ENCODE data around the gene TMEM63C.

Gene TMEM63C

DNA sequence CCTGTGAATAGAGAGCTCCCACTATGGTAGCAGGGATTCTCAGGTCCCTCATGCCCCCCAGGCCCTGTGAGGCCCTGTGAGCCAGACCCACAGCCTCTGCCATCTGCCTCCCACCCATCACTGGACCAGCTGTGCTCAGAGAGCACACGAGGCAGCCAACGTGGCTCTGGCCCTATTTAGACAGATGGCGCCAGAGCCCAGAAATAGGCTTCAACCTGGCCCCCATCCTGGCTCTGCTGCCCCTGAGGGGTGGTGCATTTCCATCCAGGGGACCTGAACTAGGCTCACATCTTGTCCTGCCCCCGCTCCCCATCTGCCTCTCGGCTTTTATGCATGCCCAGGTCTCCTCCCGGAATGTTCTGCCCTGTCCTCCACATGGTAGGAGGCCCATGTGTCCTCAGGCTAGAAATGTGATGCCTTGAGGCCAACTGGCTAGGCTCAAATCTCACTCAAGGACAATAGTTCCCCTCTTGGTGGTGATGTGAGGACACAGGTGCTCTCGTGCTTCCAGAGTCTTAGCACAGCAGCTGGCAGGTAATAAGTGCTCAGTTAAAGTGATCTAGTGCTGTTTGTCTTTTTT lies 18.9 kb downstream of the TMEM63C start:
- DNase-seq, result peak; percentile 11 to 87

DNA sequence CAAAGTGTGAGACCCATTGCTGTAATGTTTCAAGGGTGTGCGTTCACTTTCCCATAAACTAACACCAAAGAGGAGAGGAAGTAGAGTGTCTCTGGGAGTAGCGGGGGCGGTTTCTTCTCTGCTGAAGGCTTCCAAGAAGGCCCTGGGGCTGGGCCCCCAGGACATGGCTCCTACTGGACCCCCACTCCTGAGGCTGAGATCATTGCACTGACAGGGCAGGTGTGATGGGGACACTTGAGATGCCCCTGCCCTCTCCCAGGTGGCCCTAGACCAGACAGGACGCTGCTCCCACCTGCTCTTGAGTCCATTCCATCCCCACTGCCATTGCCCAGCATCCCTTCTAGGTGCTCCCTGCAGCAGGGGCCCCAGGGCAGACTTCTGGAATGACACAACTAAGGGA lies 20.1 kb downstream of the TMEM63C start:
- no peak for DNase-seq

DNA sequence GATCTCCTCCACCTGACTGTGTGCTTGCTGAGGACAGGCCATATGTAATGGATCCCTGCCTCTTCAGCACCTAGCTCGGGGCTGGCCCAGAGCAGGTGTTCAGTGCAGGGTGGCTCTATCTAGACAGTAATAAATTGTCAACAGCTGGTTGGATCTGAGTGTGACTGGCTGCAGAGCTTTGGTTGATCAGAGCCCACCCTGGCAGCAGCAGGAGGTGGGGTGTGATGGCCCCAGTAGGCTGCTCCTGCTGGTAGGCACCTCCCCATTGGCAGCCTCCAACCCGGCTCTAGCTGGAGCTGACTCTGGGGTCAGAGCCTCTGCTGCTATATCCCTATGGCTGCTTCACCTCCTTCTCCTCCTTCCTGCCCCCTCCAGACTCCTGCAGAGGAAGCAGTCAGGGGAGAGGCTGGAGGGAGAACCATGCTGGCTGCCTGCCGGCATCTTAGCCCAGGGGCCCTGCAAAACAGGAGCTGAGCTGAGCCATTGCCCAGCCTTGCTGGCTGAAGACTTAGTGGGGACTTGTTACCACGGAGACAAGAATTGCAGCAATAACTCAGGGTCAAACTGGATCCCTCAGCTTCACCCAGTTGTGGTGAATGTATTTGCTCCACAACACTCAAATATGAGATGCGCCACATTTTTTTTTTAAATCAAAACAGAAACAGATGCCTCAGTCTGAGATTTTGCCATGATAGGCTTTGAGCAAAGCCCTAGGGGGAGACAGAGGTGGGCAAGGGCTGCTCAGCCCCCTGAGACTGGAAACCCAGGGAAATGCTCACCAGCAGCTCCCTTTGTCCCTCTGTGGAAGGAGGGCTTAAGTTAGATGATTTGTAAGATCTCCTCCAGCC lies 22.2 kb downstream of the TMEM63C start:
- peak; percentile 67 to 79 for DNase-seq

DNA sequence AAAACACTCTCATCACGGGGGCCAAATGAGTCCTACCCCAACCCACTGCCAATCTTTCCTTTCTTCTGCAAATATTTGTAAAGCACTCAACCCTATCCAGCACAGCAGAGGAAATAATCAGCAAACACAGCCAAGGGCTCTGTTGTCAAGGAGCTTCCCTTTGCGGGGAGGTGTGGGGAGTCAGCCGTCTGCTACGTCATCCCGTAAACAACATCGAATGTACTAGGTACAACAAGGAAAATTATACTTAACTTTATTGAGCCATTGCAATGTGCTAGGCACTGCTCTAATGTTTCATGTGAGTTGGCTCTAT lies 22.8 kb downstream of the TMEM63C start:
- peak; percentile 79 to 85 for DNase-seq

DNA sequence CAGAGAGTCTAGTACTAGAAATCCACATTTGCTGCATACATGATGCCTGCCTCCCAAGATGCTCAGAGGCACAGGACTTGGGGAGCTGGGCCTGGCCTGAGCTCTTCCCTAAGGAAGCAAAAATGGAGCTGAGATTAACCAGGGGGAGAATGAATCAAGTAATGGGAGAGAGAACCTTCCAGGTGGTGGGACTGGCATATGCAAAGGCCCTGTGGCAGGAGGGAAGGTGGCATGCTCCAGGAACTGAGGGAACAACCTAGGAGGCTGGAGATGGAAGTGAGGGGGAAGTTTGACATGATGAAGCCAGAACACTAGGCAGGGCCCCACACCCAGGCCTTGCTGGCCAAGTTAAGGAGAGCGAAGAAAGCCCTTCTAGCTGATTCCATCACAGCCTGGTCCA lies 23.3 kb downstream of the TMEM63C start:
- no peak for DNase-seq

DNA sequence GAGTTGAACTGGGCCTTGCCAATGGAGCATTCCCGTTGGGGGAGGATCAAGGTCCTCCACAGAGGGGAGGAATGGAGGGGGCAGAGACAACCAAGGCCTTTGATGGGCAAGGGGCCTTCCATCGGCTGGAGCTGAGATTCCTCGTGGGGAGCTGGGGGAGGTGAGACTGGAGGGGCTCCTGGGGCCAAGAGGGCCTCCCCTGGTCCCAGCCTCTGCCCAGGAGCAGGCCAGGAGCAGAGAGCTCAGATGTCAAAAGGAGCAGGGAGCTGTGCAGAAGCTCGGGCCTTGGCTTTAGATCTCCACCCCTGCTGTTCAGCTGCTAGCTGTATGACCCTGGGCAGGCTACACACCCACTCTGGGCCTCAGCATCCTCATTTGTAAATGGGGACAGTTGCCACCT lies 24.0 kb downstream of the TMEM63C start:
- DNase-seq, result no peak

DNA sequence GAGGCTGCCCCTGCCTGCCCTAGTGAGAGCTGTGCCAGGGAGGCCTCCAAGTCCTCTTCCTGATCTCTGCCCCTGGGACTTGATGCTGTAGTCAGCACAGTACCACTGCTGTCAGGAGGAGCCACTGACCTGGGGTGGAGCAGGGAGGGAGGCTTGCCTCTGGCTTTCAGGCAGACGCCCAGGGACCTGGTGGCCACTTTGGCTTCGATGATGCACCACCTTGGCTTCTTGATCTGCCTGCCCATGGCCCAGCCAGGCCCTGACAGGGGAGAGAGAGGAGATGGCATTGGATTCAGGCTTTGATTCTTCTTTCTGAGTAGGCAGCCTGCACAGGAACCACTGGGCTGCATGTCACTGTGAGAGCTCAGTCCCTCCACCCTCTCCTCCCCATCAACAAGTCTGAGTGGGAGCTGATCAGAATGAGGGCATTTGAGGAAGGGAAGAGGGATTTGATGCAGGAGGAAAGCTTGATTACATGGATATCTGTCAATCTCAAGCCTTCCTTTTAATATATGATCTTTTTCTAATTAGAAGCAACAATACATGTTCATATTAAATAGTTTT lies 24.7 kb downstream of the TMEM63C start:
- DNase-seq, result no peak

DNA sequence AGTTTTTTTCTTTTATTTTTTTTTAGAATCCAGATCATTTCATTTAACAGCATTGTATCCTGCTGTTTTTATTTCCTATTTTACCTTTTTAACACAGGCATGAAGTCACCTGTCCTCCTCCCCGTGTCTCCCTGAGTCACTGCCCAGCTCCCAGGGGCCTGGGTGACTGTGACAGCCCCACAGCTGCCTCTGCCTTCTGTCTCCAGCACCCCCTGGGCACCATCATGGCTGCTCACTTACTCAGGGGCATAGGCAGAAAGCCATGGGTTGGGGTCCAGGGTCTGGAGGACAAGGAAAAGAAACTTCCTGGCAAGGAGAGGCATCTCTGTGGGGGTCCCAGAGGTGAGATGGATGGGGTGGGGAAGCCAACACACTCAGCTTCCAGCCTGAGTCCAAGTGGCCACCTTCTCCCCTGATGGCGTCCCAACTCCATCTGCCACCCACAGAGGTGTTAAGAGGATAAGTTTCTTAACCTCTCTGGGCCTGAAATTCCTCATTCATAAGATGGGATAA lies 25.3 kb downstream of the TMEM63C start:
- DNase-seq, result no peak

DNA sequence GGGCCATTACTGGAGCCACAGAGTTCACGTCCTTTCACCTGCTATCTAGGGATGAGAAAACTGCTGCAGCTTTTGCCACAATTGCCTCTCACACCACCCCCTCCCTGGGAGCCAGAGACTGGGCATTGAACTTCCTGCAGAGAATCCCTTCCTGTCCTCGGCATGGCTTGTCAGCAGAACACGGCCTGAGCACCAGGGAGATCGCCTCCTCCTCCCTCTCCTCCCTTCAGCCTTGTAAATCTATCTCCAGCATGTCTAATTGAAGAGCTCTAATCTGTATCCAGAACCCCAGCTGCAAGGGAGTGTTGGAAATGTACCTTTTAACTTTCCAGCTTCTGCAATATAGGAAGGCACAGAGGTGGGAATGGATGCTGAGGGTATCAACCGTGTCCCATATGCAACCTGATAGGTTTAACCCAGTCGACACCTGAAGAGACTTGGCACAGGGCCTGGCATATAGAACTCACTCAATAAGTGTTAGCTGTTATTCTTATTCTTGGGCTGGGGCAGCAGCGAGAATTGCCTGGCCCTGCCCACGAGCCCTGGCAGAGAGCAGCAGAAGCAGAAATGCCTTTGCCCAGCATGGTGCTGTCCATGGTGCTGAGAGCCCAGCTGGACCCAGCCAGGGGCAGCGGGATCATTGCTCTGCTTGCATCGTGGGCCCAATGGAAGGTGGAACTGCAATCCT lies 26.8 kb downstream of the TMEM63C start:
- no peak for DNase-seq

DNA sequence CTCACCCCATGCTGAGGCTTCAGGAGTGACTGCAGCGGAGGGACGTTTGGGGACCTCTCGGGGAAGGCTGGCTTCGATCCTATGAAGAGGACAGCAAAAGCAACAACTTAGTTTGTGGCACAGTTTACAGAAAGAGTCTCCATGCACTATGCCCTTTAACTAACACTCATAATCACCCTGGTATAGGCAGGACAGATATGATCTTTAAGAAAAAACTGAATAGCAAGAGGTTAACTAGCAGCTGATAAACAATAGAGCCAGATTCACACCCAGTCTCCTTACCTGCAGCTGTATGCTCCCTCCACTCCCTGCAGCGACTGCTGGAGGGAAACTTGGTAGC lies 27.4 kb downstream of the TMEM63C start:
- no peak for DNase-seq

DNA sequence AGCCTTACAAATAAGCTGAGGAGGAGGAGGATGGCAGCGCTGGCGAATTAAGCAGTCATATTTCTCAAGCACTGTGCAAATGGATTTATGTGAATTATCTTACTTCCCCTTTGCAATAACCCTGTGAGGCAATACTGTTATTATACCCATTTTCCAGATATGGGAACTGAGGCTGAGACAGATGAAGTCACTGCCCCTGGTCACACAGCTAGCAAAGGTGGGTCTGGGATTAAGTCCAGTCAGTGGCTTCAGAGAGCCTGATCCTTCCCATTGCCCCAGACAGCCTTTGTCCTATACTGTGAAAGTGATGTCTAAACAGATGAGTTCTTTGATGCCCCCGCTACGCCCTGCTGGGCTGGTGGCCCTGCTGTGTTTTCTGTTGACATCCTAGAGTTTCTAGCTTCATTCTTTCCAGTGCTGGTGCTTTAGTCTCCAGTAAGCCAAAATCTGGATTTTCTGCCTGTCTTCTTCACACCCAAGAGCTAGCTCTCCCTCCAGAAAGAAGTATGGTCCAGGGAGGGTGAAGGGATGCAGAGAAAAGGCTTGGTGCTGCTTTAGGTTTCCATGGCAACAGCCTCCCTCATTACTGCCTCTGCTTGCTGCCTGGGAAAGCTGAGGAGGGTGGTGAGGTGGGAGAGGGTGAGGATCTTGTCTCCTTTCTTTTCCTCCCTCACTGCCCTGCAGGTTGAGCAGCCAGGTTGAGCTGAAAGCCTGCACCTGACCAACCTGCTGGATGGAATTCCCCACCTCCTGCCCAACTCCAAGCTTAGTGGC lies 30.7 kb downstream of the TMEM63C start:
- no peak for DNase-seq

DNA sequence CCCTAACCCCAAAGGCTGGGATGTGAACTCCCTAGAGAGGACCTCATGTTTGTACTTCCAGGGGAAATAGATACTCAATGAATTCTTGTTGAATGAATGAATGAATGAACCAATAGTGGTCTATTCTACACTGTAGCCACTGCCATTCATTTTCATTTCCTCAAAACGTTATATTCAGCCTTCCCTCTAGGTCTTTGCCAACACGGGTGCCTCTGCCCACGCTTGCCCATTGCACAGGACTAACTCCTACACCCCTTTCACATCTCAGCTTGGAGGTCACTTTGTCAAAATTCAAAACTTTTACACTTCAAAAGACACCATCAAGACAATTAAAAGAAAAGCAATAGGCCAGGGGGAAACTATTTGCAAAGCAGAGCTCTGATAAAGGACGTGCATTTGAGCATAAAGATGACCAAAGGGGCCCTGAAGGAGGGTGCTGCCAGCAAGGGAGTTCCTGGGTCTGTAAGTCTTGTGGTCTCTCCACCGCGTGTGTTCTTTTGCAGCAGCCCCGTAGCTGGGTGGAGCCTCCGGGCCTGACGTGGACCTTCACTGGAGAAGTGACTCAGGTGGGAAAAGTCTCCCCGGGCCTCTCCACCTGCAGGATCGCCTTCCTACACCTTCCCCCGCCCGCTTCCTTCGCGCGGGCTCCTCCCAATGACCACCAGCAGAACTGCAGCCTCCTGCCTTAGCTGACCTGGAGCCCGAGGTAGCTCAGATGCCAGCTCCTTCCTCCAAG lies 31.5 kb downstream of the TMEM63C start:
- no peak for DNase-seq

DNA sequence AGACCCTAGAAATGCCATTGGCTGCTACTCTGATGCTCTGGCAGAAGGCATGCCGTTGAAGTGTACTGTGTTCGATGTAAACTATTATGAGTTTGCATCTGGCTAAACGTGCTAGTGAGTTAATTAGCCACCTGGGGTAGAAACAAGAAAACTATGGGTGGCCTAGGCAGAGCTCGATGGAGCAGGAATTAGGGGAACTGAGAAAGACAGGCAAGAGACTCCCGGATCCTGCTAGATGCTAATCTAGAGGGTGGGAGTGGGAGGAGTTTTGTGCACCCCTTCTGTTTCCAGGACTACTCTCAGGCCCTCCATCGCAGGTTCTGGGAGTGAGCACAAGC lies 32.0 kb downstream of the TMEM63C start:
- no peak for DNase-seq

DNA sequence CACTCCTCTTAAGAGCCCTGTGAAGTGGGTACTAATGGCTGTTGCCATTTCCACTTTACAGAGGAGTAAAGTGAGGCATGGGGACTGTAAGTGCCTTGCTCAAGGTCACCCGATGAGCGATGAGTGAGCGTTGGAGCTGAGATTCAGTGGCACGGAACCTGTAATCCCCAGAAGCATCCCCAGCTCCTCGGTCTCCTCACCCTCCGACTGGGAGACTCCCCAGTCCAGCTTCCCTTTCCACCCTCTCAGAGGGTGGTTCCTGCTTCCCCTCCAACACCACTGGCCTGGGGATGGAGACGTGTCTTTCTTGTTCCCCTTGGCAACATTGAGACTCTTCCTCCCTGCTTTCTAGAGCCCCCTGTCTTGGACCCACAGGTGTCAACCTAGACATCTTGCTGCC lies 32.6 kb downstream of the TMEM63C start:
- DNase-seq, result no peak

DNA sequence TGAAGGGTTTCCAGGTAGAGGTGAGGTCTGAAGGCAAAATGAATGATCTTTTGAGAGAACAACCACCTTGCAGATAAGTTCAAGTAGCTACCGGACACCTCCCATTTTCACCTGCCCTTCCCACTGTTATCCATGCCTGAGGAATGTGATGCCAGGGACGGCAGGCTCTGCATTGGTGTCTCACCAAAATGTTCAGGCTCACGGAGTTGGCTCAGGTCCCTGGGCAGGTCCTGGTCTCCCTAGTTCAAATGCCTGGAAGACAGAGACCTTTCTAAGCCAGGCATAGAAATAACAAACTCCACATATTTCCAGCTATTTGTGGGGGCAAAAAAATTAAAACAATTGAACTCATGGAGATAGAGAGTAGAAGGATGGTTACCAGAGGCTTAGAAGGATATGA lies 36.0 kb downstream of the TMEM63C start:
- DNase-seq, result no peak

DNA sequence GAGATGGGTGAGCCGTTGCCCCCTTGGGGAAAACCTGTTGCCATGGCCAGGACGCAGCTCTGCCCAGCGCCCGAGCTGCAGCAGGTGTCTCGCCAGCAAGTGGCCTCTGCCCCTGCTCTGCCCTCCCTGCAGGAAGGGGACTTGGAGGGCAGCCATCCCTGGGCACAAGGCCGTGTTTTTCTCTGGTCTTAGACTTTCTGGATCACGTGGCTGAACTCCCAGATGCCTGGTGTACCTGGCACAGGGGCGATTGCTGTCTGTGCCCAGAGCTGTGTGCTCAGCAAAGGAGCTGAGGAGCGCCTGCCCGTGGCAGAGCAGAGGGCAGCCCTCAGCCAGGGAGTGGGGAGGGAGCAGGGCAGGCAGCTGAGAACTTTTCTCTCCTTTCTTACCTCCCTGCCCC lies 38.0 kb downstream of the TMEM63C start:
- no peak for DNase-seq

DNA sequence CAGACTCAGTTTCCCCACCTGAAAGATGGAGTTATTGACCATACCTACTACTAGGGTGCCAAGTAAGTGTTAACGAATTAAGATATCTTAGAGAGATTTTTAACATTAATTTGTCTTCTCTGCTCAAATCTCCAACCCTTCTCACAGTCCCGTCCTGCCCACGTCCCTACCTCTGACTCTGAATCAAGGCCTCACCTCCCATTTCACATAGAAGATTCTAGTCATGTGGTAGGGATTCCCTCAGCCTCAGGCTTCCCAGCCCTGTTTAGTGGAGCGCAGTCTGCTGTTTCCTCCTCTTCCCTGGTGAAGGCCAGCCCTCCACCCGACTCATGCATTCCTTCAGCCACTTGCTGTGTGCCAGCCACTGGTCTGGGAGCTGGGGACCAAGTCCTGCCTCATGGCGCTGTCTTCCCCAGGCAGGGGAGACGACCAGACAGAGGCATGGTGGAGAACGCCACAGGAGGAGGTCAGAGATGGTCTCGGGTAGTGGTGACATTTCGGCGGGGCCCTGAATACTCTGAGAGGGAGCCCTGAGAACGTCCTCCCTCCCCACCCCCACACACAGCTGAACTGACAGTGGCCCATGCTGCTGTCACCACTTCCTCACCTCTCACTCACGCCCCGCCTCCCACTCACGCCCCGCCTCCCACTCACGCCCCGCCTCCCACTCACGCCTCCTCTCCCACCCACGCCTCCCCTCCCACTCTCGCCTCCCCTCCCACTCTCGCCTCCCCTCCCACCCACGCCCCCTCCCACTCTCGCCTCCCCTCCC lies 38.8 kb downstream of the TMEM63C start:
- DNase-seq, result no peak

DNA sequence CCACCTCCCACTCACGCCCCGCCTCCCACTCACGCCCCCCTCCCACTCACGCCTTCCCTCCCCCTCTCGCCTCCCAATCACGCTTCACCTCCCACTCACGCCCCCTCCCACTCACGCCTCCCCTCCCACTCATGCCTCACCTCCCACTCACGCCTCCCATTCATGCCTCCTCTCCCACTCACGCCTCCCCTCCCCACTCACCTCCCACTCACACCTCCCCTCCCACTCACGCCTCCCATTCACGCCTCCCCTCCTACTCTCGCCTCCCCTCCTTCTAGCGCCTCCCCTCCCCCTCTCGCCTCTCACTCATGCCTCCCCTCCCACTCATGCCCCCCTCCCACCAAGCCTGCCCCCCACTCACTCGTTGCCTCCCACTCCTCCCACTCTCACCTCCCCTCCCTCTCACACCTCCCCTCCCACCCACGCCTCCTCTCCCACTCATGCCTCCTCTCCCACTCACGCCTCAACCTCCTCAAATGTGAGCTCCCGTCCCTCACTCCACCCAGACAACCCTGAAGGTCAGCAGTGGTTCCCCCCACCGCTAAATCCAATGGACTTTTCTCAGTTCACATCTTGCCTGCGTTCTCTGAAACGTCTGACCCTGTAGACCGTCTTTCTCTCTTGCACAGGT lies 39.8 kb downstream of the TMEM63C start:
- no peak for DNase-seq

DNA sequence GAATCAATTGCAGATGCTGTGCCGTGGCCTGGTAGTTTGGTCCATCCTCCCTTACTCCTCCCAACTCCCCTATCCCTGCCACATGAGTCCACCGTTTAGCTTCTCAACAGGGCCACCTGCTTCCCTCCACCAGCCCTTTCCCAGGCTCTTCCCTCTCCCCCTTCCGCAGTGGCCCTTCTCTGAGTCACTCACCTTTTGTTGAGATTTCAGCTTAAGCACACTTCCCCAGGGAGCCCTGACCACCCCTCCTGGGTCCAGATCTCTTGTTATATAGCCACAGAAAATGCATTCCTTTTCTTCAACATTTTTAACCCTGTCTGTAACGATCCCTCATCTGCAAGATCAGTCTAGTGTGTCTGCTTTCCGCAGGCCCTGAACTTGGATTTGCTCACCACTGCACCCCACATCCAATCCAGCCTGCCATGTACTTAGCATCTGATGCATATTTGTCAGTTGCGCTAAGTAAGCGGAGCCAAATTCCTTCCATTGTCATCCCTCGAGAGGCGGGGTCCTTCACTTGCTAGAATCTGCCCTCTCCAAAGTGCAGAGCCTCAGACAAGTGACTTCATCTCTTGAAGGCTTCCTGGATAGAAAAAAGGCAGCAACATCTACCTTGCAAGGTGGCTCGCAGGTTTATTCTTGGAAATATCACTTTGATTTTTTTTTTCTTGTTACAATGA lies 41.1 kb downstream of the TMEM63C start:
- no peak for DNase-seq

DNA sequence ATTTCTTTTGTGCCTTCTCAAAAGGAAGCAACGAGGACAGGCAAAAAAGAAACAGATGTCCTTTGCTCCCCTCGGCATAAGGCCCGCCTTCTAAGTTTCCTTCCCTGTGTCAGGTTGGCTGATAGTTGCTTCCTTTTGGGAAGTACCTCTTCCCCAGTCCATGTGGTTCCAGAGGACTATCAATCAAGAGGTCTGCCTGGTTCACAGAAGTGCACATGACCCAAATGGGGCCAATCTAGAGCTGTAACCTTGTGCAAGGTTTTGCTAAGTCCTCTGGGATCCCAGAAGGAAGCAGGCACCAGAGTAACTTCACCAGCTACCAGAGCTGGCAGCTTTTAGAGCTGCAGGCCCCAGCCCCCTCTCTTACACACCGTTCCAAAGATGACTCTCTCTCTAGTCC lies 42.6 kb downstream of the TMEM63C start:
- DNase-seq, result no peak

DNA sequence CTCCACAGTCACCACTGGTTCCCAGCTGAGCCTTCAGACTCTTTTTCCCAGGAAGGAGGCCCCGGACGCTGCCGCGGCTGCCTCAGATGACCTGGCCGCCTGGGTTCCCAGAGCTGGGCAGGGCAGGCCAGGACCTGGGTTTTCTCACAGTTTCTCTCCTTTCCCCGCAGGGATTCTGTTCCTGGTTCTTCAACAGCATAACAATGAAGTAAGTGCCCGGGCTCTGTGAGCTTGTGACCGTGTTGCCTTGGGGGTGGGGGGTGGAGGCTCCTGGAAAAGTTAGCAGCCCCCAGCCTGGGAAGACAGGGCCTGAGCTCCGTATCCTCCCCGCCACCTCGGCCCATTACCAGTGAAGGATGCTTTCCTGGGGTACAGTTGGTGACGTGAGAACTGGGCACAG lies 43.7 kb downstream of the TMEM63C start:
- DNase-seq, result no peak
